HG02623 (cell line): Measurements from ENCODE around the gene ADAMTS12.
A peak's percentile ranks its signal among the peaks of the same experiment; 100 is the strongest.
"Not testable (repeated sequence)": the region's sequence is repeated elsewhere in the genome, so short reads cannot be mapped to it uniquely, and the experiment has no call there.

Experiments used
- ATAC-seq: cut with Tn5 transposase; IDR thresholded peaks from one replicate; pipeline ENCODE4 v1.9.1; 2021; ENCODE audit warnings: moderate library complexity; ENCODE audit not compliant: unreplicated experiment

Gene ADAMTS12

GRCh38 chr5:33891788-33892619 is at the start of gene ADAMTS12:
TSS of gene ADAMTS12 (minus strand) at chr5:33891990. CDS start at chr5:33891856, 134 bp downstream.
- no peak for ATAC-seq

- ATAC-seq, result no peak
These were observed 49.3 kb upstream of the ADAMTS12 start for GRCh38 chr5:33941090-33941489.

- no peak for ATAC-seq
These were observed 47.9 kb upstream of the ADAMTS12 start for GRCh38 chr5:33939556-33940262.

- ATAC-seq, result no peak
These were observed 47.1 kb upstream of the ADAMTS12 start for GRCh38 chr5:33938881-33939280.

GRCh38 chr5:33938507-33938796 is 46.7 kb upstream of the ADAMTS12 start:
- ATAC-seq, result no peak

- no peak for ATAC-seq
These were observed 46.1 kb upstream of the ADAMTS12 start for GRCh38 chr5:33937707-33938506.

- ATAC-seq, result no peak
These were observed 45.4 kb upstream of the ADAMTS12 start for GRCh38 chr5:33937017-33937706.

- ATAC-seq, result no peak
These were observed 44.7 kb upstream of the ADAMTS12 start, which contains the start of gene RXFP3 for GRCh38 chr5:33936381-33937016. TSS of gene RXFP3 (plus strand) at chr5:33936386. CDS start at chr5:33936741, 355 bp downstream.

- no peak for ATAC-seq
These were observed 44.2 kb upstream of the ADAMTS12 start for GRCh38 chr5:33936004-33936380.

GRCh38 chr5:33934176-33934575 is 42.4 kb upstream of the ADAMTS12 start:
- ATAC-seq, result peak; percentile 25

GRCh38 chr5:33933723-33934169 is 42.0 kb upstream of the ADAMTS12 start:
- ATAC-seq, result peak; percentile 83

- ATAC-seq, result no peak
These were observed 39.3 kb upstream of the ADAMTS12 start for GRCh38 chr5:33931136-33931535.

- no peak for ATAC-seq
These were observed 38.3 kb upstream of the ADAMTS12 start for GRCh38 chr5:33929925-33930690.

GRCh38 chr5:33928283-33928682 is 36.5 kb upstream of the ADAMTS12 start:
- no peak for ATAC-seq

GRCh38 chr5:33927685-33928084 is 35.9 kb upstream of the ADAMTS12 start:
- no peak for ATAC-seq

- no peak for ATAC-seq
These were observed 33.5 kb upstream of the ADAMTS12 start for GRCh38 chr5:33925278-33925677.

GRCh38 chr5:33921002-33921401 is 29.2 kb upstream of the ADAMTS12 start:
- no peak for ATAC-seq

- not testable (repeated sequence) for ATAC-seq
These were observed 23.1 kb upstream of the ADAMTS12 start for GRCh38 chr5:33914844-33915243.

- ATAC-seq, result not testable (repeated sequence)
These were observed 14.5 kb upstream of the ADAMTS12 start for GRCh38 chr5:33906248-33906647.

- ATAC-seq, result no peak
These were observed 13.6 kb upstream of the ADAMTS12 start for GRCh38 chr5:33905381-33905780.
